GM19351 (cell line): Measurements from ENCODE around the gene TTC28.

ENCODE experiments used
- ATAC-seq: cut with Tn5 transposase; IDR thresholded peaks from one replicate; pipeline ENCODE4 v1.9.1; 2021; ENCODE audit warnings: mild to moderate bottlenecking, moderate library complexity; ENCODE audit not compliant: unreplicated experiment

TTC28 gene

GRCh38 chr22:27985323-27986275 is 694.0 kb downstream of the TTC28 start:
- no peak for ATAC-seq

DNA sequence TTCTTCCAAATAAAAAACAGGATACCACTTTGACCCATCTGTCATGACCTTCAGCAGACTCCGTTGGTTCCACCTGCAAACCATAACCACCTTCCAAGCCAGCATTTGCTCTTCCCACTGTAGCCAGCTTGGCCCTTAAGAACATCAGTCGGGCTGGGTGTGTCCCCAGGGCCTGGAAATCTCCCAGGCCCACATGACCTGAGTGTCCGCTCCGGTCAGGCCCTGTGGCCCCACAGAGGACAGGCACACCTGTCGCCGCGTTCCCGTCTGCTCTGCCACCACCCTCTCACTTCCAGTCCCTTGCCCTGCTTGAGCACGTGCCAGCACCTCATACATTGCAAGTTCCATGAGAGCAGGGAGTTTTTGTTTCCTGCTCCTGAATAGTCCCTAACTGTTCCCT is 694.9 kb downstream of the TTC28 start:
- no peak for ATAC-seq

DNA sequence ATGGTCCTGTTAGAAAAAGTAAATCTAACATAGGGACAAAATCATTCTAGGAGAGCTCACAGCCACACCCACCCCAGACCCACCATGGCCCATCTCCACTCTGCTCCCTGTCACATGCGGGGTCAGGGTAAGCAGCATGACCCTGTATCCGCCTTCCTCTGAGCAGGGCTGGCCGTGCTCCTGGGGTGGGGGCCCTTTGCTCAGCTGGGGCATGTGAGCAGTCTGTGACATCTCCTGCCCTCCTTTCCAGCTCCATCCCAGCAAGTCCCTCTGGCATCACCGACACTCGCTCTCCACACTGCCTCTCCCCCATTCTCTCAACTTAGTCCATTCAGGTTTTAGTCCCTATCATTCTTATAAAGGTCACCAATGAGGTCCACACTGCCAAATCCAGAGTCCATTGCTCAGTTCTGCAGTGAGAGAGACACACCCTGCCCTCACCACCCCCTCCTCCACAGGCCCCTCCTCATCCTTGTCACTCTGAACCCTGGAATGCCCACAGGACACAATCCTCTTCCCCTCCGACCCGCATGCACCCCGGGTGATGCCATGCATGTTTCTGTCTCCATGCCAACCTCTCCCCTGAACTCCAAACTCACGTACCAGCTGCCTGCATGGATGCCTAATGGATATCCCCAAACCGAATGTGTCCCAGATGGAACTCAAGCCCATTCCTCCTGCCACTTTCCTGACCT is 695.5 kb downstream of the TTC28 start:
- no peak for ATAC-seq

DNA sequence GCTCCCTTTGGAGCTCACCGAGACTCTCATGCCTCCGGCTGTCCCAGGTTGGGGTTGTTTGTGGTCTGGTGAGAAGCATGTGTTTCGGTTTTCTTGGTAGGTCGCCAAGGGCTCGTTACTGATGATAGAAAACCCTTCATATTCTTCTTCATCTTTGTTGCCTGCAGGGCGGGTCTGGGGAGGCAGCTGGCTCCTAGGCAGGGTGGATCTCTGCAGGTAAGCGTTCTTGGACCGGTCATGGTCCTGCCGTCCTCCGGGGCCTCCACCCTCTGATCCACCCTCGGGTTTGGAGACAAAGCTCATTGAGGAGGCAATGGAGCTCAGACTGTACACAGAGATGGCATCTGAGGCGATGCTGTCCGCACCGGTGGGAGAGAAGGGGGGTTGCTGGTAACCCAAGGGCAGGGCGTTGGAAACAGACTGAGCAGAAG is 696.3 kb downstream of the TTC28 start:
- no peak for ATAC-seq

GRCh38 chr22:27982630-27983180 is 696.9 kb downstream of the TTC28 start:
- no peak for ATAC-seq

- ATAC-seq: no peak
Observed at GRCh38 chr22:27982106-27982505, 697.5 kb downstream of the TTC28 start.

- ATAC-seq: no peak
Observed at GRCh38 chr22:27980424-27981148, 699.1 kb downstream of the TTC28 start.

DNA sequence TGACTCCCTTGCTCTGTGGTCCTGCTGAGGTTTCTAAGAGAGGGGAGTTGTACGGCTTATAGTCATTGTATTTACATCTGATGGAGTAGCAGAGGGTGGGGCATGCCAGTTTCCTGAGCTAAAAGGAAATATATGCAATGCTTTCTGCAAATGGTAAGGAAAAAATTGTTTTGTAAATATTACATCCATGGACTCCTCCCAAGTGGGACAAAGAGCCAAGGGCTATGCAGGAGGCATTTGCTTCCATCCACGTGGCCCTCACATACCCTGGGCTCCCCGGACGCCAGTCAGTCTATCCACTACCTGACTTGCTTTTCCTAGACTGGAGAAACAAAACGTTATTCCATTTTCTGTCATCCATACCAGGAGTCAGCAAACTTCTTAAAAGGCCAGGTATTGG is 700.8 kb downstream of the TTC28 start:
- no peak for ATAC-seq

DNA sequence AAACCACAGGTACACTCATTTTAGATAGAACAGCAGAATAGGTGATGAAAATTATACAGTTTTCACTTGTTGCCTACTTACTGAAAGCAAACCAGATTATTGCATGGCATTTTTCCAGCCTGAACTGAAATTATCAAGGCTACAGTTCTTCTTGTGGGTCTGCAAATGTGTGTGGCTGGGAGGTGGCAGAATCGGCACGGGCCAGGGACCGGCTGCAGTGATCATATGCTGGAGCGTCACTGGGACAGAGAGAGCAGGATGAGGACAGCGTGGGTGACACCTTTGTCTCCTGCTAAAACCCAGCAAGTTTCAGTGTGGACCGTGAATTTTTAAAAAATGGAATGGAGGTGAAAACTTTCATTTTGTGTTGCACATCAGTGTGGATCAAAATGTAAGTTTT is 701.3 kb downstream of the TTC28 start:
- no peak for ATAC-seq

- ATAC-seq: no peak
Observed at GRCh38 chr22:27976586-27976985, 703.1 kb downstream of the TTC28 start.

DNA sequence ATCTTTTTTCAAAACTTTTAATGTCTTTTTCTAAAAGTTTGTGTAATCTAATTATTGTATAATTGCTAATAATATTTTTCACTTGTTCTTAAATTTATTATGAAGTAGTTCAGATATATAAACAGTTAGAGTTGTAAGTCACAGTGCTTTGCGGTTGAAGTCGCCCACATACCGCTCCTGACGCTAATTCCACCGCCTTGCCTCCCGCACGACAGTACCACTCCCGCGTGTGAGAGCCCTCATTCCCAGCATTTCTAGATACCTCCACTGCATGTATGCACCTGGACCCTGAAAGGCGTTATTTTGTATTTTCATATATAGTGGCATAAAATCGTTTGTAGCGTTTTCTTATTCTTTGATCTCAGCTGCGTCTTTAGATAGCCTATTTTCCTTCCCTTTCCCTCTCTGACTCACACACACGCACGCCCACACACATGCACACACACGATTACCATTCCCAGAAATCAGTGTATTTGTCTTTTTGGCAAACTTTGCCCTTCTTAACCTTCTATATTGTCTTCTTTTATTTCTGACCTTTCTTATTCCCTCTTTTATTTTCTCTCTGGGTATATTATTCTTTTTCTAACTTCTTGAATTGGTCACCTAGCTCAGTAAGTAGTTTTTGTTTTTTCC is 704.1 kb downstream of the TTC28 start:
- ATAC-seq: no peak

- no peak for ATAC-seq
Observed at GRCh38 chr22:27973846-27974245, 705.8 kb downstream of the TTC28 start.

GRCh38 chr22:27972732-27973698 is 706.6 kb downstream of the TTC28 start:
- ATAC-seq: no peak

- no peak for ATAC-seq
Observed at GRCh38 chr22:27971926-27972325, 707.7 kb downstream of the TTC28 start.

GRCh38 chr22:27970596-27971220 is 708.9 kb downstream of the TTC28 start:
- ATAC-seq: no peak

GRCh38 chr22:27966168-27967064 is 713.2 kb downstream of the TTC28 start:
- ATAC-seq: no peak

GRCh38 chr22:27962268-27963044 is 717.2 kb downstream of the TTC28 start:
- no peak for ATAC-seq
